GM23338 (cell line): ENCODE measurements around the gene RASA3. TPM values are rescaled to one million over a fixed set of nuclear protein-coding genes. Genes with fewer than 3 reads are reported as not detected.

Experiments used
- ATAC-seq: fragments of 200-7000 bp; cut with Tn5 transposase; 3 replicates; pipeline ENCODE4 v1.9.1; 2020
- DNase-seq: peaks from one replicate; pipeline ENCODE4 v3.0.0-alpha.2; 2015; ENCODE audit warnings: low spot score
- H2AFZ ChIP-seq: fragments of 200-600 bp; sonication (generic); 2 replicates; pipeline ENCODE4 v1.8.0; 2016; ENCODE audit warnings: antibody characterized with exemption, mild to moderate bottlenecking, moderate library complexity
- H3F3A ChIP-seq: fragments of 200-600 bp; sonication (generic); replicated peaks from 2 replicates; pipeline ENCODE4 v1.8.0; 2017; ENCODE audit warnings: antibody characterized with exemption, mixed run types, low read depth
- H3K27ac ChIP-seq: fragments of 200-600 bp; sonication (generic); 2 replicates; pipeline ENCODE4 v1.6.1; 2016; ENCODE audit warnings: low read depth
- H3K27me3 ChIP-seq: fragments of 200-600 bp; sonication (generic); 2 replicates; pipeline ENCODE4 v1.8.0; 2016; ENCODE audit warnings: mild to moderate bottlenecking, mixed run types, moderate library complexity; ENCODE audit not compliant: insufficient read depth
- H3K36me3 ChIP-seq: fragments of 200-600 bp; sonication (generic); 2 replicates; pipeline ENCODE4 v1.8.0; 2016; ENCODE audit warnings: mild to moderate bottlenecking; ENCODE audit not compliant: insufficient read depth
- H3K4me1 ChIP-seq: fragments of 200-600 bp; sonication (generic); 2 replicates; pipeline ENCODE4 v1.8.0; 2016; ENCODE audit warnings: mild to moderate bottlenecking, moderate library complexity; ENCODE audit not compliant: insufficient read depth
- H3K4me2 ChIP-seq: fragments of 200-600 bp; sonication (generic); 2 replicates; pipeline ENCODE4 v1.7.1; 2017; ENCODE audit warnings: mixed run types
- H3K4me3 ChIP-seq: fragments of 200-600 bp; sonication (generic); 2 replicates; pipeline ENCODE4 v1.6.1; 2016; ENCODE audit warnings: mixed run types
- H3K79me2 ChIP-seq: fragments of 200-600 bp; sonication (generic); replicated peaks from 2 replicates; pipeline ENCODE4 v1.8.0; 2017; ENCODE audit warnings: mild to moderate bottlenecking; ENCODE audit not compliant: insufficient read depth
- H3K9me2 ChIP-seq: fragments of 200-600 bp; sonication (generic); 2 replicates; pipeline ENCODE4 v1.8.0; 2017; ENCODE audit not compliant: insufficient read depth
- H4K20me1 ChIP-seq: fragments of 200-600 bp; sonication (generic); replicated peaks from 2 replicates; pipeline ENCODE4 v1.8.0; 2017; ENCODE audit warnings: mild to moderate bottlenecking; ENCODE audit not compliant: insufficient read depth
- H3K27ac Mint-ChIP-seq: 2 replicates; pipeline ENCODE4 v1.8.0; 2020; ENCODE audit warnings: inconsistent platforms, mild to moderate bottlenecking, moderate library complexity, mixed read lengths
- H3K27me3 Mint-ChIP-seq: 3 replicates; pipeline ENCODE4 v1.8.0; 2022; ENCODE audit warnings: low read depth, mild to moderate bottlenecking, moderate library complexity, mixed read lengths, inconsistent platforms; ENCODE audit not compliant: insufficient read depth, poor library complexity
- H3K36me3 Mint-ChIP-seq: 3 replicates; pipeline ENCODE4 v1.8.0; 2021; ENCODE audit warnings: low read depth, mild to moderate bottlenecking, inconsistent platforms, moderate library complexity, mixed read lengths
- H3K4me1 Mint-ChIP-seq: 3 replicates; pipeline ENCODE4 v1.8.0; 2020; ENCODE audit warnings: mild to moderate bottlenecking, inconsistent platforms, mixed read lengths
- H3K4me3 Mint-ChIP-seq: 3 replicates; pipeline ENCODE4 v1.8.0; 2021; ENCODE audit warnings: moderate library complexity, mild to moderate bottlenecking, inconsistent platforms, mixed read lengths
- H3K9me3 Mint-ChIP-seq: 3 replicates; pipeline ENCODE4 v1.8.0; 2020; ENCODE audit warnings: moderate library complexity, mild to moderate bottlenecking, inconsistent platforms, mixed read lengths
- CREB1 ChIP-seq: fragments of 250-450 bp; sonication (Bioruptor Pico); IDR thresholded peaks from 2 replicates; pipeline ENCODE4 v1.5.0; 2020; ENCODE audit warnings: low read depth, mild to moderate bottlenecking, moderate library complexity
- EZH2phosphoT487 ChIP-seq: fragments of 200-600 bp; sonication (generic); IDR thresholded peaks from one replicate; pipeline ENCODE4 v1.8.1; 2018; ENCODE audit warnings: antibody characterized with exemption; ENCODE audit not compliant: unreplicated experiment
- JUNB ChIP-seq: IDR thresholded peaks from one replicate; pipeline ENCODE4 v1.6.1; 2016; ENCODE audit warnings: antibody characterized with exemption; ENCODE audit not compliant: unreplicated experiment
- NANOG ChIP-seq: IDR thresholded peaks from 2 replicates; pipeline ENCODE4 v1.6.1; 2016; ENCODE audit warnings: antibody characterized with exemption, borderline replicate concordance
- POLR2AphosphoS5 ChIP-seq: IDR thresholded peaks from 2 replicates; pipeline ENCODE4 v1.6.1; 2016; ENCODE audit warnings: antibody characterized with exemption, low read depth
- STAT1 ChIP-seq: IDR thresholded peaks from one replicate; pipeline ENCODE4 v1.6.1; 2016; ENCODE audit warnings: antibody characterized with exemption; ENCODE audit not compliant: unreplicated experiment
- ZNF331 ChIP-seq: fragments of 250-450 bp; sonication (Bioruptor Pico); IDR thresholded peaks from 2 replicates; pipeline ENCODE4 v1.5.0; 2020; ENCODE audit warnings: low read depth, mild to moderate bottlenecking, moderate library complexity
- polyA plus RNA-seq: library from polyadenylated mRNA; unstranded; fragments of >200 nt; fragmentation: Nextera tagmentation; extraction: Ambion mirVana; gene quantifications from 2 replicates; pipeline ENCODE4 v1.2.1, GENCODE V29; 2016
- total RNA-seq: library from RNA; depleted of rRNA; stranded (reverse); fragments of >200 nt; shearing (Covaris generic); gene quantifications from 2 replicates; pipeline ENCODE4 v1.2.3, GENCODE V29; 2014
- TF ChIP-seq, protein P1 (sequence below), 2 experiments: fragments of 200-600 bp in 1 of 2; sonication (generic) in 1 of 2; conservative IDR thresholded peaks; 2 replicates each; pipeline versions ENCODE4 v1.5.1 to v1.6.1; 2016 to 2017; ENCODE audit warnings: antibody characterized with exemption in 2 of 2, low read depth in 2 of 2, mild to moderate bottlenecking in 2 of 2, moderate library complexity in 1 of 2
- TF ChIP-seq, protein P2 (sequence below): IDR thresholded peaks from 2 replicates; pipeline ENCODE4 v1.6.1; 2016; ENCODE audit warnings: antibody characterized with exemption
- TF ChIP-seq, protein P3 (sequence below): IDR thresholded peaks from one replicate; pipeline ENCODE4 v1.6.1; 2018; ENCODE audit warnings: antibody characterized with exemption; ENCODE audit not compliant: unreplicated experiment
- TF ChIP-seq, protein P4 (sequence below): fragments of 250-450 bp; sonication (Bioruptor Pico); IDR thresholded peaks from 2 replicates; pipeline ENCODE4 v1.5.0; 2020; ENCODE audit warnings: mild to moderate bottlenecking, moderate library complexity

The RASA3 gene
- total and polyA plus RNA-seq, 2 experiments from 2014 or later, result 11.2 to 20.7 TPM

DNA sequence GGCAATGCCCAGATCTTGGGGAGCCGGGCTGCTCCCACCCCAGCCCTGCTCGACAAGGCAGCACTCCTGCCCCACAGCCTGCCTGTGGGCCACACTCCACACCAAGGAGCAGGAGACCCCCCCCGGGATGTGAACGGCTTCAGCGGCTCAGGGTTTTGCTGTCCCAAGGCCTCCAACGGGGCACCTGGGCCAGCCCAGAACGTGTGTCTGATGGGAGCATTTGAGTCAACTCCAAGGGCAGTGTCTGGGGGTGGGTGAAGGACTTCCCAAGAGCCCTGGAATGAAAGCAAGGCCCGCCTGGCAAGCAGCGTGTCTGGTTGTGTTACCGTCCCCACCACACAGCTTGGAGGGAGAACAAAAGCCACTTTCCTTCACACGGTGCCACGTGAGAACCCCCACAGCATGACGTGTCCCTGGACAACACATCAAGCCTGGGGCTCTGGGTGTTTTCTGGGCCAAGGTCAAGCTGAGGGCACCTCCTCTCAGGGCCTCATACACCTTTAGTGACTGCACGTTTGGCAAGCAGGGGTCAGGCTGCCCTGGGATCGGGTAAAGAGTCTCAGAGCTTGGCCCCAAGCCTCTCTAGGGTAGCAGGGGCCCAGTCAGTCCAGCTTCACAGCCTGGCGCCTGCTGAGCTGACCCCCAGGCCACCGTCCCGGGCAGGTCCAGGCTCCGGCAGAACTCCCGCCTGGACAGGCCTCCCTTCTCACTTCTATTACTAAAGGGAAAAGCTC is 164.5 kb downstream of the RASA3 start:
- Mint-ChIP-seq H3K27me3 (peaks cover 7% of the 10 kb centered on the region), H3K9me3 (peaks cover 4% of the 10 kb centered on the region), H3K36me3 (peaks cover 4% of the 10 kb centered on the region; the same call in 2 of the 3 replicates), H3K27ac (no peak overlapping the region), H3K4me1 (no peaks in the 10 kb centered on the region), H3K4me3 (no peak overlapping the region)
- H3K4me3 ChIP-seq, result no peak overlapping the region
- no peaks in the 10 kb centered on the region for H3K79me2 ChIP-seq
- H3K4me2 ChIP-seq, result no peak overlapping the region
- no peaks in the 10 kb centered on the region for H3K4me1 ChIP-seq
- no peaks in the 10 kb centered on the region for H3K36me3 ChIP-seq
- H3K9me2 ChIP-seq, result no peaks in the 10 kb centered on the region
- H2AFZ ChIP-seq, result no peak overlapping the region
- no peaks in the 10 kb centered on the region for H3F3A ChIP-seq
- ATAC-seq, result no peak
- no peak overlapping the region for H3K27ac ChIP-seq
- DNase-seq, result no peak
- TF ChIP-seq, protein P1, sequence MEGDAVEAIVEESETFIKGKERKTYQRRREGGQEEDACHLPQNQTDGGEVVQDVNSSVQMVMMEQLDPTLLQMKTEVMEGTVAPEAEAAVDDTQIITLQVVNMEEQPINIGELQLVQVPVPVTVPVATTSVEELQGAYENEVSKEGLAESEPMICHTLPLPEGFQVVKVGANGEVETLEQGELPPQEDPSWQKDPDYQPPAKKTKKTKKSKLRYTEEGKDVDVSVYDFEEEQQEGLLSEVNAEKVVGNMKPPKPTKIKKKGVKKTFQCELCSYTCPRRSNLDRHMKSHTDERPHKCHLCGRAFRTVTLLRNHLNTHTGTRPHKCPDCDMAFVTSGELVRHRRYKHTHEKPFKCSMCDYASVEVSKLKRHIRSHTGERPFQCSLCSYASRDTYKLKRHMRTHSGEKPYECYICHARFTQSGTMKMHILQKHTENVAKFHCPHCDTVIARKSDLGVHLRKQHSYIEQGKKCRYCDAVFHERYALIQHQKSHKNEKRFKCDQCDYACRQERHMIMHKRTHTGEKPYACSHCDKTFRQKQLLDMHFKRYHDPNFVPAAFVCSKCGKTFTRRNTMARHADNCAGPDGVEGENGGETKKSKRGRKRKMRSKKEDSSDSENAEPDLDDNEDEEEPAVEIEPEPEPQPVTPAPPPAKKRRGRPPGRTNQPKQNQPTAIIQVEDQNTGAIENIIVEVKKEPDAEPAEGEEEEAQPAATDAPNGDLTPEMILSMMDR (conservative IDR thresholded peaks at IDR 0.05; ENCODE audit: low read depth in 2 of 2), result no peak
- no peak for TF ChIP-seq EZH2phosphoT487
- TF ChIP-seq POLR2AphosphoS5, result no peak
- TF ChIP-seq CREB1 (CRISPR knock-in tag), result no peak
- TF ChIP-seq JUNB, result no peak
- TF ChIP-seq, protein P2, sequence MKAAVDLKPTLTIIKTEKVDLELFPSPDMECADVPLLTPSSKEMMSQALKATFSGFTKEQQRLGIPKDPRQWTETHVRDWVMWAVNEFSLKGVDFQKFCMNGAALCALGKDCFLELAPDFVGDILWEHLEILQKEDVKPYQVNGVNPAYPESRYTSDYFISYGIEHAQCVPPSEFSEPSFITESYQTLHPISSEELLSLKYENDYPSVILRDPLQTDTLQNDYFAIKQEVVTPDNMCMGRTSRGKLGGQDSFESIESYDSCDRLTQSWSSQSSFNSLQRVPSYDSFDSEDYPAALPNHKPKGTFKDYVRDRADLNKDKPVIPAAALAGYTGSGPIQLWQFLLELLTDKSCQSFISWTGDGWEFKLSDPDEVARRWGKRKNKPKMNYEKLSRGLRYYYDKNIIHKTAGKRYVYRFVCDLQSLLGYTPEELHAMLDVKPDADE, result no peak
- no peak for TF ChIP-seq ZNF331 (CRISPR knock-in tag)
- no peak for TF ChIP-seq NANOG
- TF ChIP-seq, protein P3, sequence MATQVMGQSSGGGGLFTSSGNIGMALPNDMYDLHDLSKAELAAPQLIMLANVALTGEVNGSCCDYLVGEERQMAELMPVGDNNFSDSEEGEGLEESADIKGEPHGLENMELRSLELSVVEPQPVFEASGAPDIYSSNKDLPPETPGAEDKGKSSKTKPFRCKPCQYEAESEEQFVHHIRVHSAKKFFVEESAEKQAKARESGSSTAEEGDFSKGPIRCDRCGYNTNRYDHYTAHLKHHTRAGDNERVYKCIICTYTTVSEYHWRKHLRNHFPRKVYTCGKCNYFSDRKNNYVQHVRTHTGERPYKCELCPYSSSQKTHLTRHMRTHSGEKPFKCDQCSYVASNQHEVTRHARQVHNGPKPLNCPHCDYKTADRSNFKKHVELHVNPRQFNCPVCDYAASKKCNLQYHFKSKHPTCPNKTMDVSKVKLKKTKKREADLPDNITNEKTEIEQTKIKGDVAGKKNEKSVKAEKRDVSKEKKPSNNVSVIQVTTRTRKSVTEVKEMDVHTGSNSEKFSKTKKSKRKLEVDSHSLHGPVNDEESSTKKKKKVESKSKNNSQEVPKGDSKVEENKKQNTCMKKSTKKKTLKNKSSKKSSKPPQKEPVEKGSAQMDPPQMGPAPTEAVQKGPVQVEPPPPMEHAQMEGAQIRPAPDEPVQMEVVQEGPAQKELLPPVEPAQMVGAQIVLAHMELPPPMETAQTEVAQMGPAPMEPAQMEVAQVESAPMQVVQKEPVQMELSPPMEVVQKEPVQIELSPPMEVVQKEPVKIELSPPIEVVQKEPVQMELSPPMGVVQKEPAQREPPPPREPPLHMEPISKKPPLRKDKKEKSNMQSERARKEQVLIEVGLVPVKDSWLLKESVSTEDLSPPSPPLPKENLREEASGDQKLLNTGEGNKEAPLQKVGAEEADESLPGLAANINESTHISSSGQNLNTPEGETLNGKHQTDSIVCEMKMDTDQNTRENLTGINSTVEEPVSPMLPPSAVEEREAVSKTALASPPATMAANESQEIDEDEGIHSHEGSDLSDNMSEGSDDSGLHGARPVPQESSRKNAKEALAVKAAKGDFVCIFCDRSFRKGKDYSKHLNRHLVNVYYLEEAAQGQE, result no peak
- TF ChIP-seq, protein P4, sequence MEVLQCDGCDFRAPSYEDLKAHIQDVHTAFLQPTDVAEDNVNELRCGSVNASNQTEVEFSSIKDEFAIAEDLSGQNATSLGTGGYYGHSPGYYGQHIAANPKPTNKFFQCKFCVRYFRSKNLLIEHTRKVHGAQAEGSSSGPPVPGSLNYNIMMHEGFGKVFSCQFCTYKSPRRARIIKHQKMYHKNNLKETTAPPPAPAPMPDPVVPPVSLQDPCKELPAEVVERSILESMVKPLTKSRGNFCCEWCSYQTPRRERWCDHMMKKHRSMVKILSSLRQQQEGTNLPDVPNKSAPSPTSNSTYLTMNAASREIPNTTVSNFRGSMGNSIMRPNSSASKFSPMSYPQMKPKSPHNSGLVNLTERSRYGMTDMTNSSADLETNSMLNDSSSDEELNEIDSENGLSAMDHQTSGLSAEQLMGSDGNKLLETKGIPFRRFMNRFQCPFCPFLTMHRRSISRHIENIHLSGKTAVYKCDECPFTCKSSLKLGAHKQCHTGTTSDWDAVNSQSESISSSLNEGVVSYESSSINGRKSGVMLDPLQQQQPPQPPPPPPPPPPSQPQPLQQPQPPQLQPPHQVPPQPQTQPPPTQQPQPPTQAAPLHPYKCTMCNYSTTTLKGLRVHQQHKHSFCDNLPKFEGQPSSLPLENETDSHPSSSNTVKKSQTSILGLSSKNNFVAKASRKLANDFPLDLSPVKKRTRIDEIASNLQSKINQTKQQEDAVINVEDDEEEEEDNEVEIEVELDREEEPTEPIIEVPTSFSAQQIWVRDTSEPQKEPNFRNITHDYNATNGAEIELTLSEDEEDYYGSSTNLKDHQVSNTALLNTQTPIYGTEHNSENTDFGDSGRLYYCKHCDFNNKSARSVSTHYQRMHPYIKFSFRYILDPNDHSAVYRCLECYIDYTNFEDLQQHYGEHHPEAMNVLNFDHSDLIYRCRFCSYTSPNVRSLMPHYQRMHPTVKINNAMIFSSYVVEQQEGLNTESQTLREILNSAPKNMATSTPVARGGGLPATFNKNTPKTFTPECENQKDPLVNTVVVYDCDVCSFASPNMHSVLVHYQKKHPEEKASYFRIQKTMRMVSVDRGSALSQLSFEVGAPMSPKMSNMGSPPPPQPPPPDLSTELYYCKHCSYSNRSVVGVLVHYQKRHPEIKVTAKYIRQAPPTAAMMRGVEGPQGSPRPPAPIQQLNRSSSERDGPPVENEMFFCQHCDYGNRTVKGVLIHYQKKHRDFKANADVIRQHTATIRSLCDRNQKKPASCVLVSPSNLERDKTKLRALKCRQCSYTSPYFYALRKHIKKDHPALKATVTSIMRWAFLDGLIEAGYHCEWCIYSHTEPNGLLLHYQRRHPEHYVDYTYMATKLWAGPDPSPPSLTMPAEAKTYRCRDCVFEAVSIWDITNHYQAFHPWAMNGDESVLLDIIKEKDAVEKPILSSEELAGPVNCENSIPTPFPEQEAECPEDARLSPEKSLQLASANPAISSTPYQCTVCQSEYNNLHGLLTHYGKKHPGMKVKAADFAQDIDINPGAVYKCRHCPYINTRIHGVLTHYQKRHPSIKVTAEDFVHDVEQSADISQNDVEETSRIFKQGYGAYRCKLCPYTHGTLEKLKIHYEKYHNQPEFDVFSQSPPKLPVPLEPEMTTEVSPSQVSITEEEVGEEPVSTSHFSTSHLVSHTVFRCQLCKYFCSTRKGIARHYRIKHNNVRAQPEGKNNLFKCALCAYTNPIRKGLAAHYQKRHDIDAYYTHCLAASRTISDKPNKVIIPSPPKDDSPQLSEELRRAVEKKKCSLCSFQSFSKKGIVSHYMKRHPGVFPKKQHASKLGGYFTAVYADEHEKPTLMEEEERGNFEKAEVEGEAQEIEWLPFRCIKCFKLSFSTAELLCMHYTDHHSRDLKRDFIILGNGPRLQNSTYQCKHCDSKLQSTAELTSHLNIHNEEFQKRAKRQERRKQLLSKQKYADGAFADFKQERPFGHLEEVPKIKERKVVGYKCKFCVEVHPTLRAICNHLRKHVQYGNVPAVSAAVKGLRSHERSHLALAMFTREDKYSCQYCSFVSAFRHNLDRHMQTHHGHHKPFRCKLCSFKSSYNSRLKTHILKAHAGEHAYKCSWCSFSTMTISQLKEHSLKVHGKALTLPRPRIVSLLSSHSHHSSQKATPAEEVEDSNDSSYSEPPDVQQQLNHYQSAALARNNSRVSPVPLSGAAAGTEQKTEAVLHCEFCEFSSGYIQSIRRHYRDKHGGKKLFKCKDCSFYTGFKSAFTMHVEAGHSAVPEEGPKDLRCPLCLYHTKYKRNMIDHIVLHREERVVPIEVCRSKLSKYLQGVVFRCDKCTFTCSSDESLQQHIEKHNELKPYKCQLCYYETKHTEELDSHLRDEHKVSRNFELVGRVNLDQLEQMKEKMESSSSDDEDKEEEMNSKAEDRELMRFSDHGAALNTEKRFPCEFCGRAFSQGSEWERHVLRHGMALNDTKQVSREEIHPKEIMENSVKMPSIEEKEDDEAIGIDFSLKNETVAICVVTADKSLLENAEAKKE (CRISPR knock-in tag), result no peak
- TF ChIP-seq STAT1, result no peak
- no peaks in the 10 kb centered on the region for H4K20me1 ChIP-seq
- H3K27me3 ChIP-seq, result no peaks in the 10 kb centered on the region
